NCI-H526 treated with DMSO at 0.1 percent for 48 hours (cell line): ENCODE measurements around the gene SEMA3F.

Experiments used
- DNase-seq: peaks from one replicate; lab custom pipeline; 2025; lab: John Stamatoyannopoulos, UW

SEMA3F gene

DNA sequence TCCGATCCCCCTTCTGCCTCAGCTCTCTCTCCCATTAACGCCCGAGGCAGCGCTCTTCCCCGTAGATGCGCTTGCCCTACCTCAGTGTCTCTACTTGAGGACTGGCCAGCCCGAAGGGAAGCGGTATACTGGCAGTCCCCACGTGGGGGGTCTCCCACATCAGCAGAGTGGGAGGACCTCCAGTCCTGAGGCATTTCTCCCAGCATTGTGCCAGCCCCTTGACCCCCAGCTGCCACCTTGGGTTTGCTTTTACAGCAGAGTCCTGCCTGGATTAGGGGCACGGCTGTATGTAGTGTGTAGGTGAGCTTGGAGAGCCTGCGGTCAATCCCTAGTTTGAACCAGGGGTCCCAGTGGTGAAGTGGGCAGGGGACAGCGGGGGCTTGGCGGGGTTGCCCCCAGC, 767 bp downstream of the SEMA3F start:
- no peak for DNase-seq

DNA sequence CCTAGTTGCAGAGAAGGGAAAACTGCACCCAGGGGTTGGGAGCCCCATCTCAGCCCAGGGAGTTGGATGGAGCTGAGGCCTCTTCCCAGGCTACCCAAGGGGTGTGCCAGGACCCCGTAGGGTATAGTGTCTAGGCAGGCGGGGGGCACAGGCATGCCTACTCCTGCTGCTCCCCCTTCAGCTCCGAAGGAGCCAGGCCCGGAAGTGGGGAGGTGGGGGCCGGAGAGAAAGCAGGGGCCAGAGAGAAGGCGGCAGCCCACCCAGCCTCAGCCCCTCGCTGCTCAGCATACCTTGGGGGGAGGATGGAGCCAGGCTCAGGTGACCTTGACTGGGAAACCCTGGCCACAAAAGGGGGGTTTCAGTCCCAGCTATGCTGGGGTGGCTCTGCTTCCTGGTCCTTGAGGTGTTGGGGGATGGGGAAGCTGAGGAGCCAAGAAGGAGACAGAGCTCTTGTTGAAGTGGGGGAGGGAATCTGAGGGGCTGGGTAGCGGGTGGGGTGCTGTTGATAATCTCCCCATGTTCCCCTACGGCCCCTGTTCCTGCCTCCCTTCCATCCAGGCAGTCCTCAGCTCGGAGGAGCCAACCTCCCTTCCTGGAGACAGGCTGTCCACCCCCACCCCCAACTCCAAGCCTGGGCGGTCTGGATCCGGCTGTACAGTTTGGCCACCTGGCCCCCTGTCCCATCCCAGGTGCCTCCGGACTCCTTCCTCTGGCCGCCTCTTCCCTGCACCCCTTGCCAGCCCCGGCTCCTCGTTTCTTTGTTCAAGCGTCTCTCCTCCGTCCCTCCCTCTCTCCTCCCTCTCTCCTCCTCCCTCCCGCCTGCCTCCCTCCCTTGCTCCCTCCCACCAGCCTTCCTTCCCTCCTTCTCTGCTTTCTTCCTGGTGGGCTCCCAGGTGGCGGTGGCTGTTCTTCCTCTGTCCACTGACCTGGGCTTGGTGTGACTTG, 1.7 kb downstream of the SEMA3F start:
- no peak for DNase-seq

DNA sequence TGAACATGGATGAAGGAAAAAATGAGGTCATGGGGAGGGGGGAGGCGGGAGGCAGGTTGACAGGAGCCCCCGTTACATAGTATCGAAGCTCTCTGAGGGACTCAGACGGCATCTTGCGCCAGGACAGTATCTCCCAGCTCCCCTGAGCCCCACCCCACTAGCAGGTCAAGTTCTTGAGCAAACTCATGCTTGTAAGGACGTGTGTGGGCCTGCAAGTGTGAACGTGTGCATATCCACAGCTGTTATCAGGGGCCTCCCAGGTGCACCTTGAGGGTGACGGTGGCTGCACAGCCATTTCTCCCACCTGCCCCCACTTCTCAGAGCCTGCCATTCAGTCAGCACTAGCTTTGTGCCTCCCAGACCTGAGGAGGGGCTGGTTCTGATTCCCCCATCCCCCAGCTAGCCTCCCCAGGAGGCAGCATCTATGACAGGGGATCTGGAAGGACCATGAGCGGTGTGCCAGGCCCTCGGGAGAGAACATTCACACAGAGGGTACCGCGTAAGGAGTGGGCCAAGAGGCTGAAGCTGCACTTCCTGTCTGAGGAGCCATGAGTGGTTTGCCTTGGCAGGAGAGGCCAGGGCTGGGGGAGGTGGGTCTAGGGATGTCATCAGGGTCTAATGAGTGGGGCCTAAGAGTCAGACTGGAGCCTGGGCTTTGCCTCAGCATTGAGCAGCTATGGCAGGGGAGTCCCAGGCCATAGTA, 2.9 kb downstream of the SEMA3F start:
- DNase-seq = no peak

DNA sequence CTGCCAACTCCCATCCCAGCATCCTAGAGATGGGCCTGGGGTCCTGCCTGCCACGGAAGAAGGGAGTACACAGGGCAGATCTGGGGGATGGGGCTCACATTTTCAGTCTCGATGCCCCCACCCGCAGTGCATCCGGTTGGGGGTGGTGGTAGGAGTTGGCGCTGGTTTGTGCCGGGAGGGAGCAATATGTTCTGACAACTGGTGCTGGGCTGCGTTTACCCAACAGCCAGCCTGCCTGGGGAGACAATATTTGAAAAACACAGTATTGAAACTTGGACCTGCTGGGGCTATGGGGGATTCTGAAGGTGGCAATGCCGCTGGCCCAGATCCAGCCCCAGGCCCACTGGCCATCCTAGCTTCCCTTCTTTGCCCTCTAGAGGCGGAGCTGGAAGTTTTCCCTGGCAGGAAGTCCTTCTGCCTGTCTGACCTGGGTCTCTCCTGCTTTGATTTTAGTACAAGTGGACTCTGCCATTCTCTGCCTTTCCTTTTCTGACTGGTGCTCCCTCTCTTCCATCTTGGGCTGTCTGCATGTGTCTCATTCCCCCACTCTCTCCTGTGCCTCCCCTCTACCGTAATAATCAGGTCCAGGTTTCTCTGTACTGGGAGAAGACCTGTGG, 3.5 kb downstream of the SEMA3F start:
- DNase-seq = no peak

DNA sequence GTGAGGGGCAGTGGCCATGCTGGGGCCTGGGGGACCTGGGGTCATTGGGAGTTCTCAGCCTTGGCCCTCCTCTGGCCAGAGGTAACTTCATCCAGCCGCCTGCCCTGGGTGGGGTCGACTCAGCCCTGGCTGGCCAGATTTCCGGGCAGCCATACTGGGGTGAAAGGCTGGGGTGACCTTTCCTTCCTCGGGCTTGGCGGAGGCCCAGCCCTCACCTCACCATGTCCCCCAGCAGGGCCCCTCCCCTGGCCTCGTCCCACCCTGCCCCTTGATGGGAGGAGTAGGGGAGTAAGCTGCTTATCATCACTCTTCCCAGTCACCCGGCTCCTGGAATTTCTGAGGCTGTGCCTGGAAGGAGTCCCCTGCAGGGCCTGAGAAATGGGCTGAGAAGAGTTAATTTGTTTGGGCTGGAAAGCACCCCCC, 5.4 kb downstream of the SEMA3F start:
- DNase-seq = no peak

DNA sequence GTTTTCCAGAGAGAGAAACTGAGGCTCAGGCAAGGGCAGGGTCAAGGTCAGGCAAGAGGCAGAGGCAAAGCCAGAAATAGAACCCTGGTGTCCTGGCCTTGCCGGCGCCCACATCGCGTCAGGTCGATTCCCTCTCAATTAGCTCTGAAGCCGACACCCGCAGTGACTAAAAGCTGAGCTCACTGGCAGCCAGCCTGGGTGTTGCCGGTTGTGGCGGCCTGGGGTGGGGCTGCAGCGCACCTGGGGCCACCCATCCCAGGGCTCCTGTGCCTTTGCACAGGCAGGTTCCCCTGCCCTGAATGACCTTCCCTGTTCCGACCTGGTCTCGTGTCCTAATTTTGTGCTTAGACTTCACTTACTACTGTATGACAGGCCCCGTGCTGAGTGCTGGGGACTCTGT, 6.2 kb downstream of the SEMA3F start:
- no peak for DNase-seq

DNA sequence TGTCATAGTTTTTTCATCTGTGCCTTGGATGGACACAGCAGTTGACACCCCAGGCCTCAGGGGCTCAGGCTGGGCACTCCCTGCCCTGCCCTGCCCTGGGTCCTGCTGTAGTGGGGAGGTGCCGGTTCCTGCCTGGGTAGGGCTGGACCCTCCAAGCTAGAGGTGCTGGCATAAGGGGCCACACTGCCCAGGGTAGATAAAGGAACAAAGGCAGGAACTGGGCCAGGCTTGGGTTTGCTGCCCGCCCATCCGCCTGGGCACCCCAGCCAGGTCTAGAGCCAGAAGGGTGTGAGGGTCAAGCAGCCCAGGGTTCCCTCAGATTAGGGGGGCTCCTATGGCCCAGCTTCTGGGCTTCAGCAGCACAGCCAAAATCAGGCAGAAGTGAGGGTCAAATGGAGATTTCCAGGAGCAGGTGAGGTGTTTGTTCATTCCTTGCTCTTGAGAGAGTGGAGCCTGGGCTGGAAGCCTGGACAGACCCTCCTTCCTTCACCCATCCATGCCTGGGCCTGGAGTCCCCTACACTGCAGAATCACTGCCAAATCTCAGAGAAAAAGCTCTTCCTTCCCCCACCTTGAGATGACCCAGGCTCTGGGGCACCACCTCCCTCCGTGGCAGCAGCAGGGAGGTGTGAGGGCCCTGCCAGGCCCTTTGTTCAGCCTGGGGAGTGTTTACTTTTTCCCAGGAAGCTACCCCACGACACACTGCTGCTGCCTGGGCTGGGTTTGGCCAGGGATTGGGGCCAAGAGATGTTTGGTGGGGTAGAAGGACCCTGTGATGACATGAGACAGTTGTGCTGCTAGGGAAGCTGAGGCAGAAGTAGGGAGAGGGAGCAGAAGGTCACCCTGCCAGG, 7.1 kb downstream of the SEMA3F start:
- DNase-seq = no peak

DNA sequence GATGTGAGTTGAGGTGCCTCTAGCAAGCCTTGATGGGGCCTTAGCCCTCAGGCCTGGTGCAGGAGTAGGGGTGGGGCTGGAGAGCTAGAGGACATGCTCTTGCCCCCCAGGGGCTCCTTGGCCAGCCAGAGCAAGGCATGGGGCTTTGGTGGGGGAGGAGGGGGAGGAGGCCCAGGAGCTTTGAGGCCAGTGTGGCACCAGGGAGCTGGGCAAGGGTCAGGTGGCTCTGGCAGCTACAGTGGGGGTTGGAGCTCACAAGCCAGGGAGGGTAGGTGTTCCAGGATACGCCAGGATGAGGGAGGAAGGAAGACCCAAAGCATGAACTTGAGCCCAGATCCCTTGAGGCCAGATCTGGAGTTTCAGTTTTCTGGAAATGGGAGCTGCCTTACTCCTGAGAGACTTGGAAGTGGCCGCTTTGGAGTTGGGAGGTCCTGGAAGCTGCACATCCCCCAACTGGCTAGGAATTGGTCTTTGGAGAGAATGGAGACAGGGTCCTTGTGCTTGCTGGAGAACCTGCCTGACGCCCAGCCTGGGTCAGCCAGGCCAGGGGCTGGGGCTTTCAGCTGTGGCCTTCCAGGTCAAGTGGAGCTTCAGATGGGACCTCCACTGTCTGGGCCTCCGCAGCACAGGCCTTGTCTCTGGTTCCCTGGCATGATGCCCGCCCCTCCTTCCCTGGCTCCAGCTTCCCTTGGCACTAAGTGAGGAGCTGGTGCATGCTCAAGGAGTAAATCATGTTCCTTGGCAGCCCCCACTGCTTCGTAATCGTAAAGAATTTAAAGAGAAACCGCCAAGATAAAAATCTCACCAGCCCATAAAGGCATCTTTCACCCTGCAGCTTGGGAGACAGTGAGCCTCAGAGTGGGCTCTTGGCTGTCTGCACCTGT, 8.7 kb downstream of the SEMA3F start:
- DNase-seq = no peak

DNA sequence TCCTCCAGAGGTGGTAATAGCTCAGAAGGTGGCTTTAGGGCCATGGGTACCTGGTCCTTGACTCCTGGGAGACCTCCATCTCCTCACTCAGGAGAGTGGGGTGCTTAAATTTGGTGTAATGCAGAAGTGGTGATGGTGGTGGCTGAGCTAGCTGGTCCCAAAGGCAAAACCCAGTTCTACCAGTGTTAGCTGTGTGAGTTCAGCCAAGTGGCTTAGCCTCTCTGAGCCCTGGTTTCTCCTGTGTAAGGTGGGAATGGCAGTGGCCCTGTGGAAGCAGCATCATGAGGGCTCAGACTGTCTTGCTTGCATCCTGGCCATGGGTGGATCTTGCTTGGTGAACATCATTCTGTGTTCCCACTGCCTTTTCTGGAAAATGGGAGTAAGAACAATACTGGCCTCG, 9.4 kb downstream of the SEMA3F start:
- no peak for DNase-seq

DNA sequence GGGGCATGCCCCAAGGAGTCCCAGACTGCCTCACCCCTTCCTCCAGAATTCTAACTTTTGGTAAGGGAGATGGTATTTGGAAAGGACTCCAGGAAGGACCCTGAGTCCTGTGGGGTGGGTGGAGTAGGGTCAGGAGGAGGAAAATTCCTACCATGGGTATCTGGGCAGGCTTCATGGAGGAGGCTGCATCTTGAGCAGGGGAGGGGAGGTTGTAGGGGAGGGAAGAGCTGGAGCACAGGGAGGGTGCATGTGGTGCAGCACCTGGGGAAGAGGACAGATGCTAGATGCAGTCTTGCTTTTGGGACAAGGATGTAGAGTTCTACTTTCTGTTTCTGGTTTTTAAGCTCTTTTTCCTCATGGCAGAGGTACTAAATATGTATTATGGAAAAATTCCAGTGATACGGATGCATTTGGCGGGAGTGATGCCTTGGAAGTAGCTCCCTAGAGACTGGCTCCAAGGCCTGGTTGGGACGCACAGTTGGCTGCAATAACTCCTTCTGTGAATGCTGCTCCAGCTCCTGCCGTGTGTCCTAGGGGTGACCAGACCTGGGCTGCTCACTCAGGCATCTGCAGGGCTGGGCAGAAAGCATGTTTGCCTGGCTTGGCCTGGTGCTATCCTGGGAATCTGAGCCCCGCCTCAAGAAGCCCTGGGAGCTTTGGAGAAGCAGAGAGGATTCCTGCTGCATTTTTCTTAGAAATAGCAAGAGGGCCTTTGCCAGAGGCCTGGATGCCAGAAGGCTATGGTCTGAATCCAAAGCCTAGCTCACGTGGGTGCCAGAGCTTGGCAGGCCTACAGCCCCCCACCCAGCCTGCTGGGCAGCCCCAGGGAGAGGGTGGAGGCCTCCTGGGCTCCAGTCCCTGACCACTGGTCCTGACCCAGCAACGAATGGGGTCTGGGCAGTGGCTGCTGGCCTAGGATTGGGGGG, 10.1 kb downstream of the SEMA3F start:
- no peak for DNase-seq

DNA sequence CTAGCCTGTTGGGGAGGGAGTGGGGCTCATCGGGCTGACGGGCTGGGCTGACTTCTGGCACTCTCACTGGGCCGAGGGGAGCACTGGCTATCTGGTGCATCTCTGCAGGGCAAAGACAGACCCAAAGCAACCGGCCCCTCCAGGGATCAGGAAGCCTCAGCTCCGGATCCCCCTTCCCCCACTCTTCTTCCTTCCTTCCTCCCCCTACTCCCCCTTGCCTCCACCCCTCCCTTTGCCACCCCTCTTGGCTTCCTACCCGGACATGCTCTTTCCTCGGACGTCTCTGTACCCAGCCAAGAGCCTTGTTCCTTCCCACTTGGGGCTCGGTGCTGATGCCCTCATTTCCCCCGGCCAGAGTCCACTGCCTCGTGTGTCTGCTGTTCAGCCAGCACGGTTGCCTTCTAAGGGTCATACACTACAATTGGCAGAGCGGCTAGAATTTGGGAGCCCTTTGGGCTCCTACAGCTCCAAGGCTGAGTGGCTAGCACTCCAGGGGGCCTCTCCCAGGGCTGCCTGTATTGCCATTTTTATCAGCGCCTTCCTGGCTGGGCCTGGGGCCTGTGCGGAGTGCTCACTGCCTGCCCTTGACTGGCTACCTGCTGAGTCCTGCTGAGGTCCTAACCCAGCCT, 10.9 kb downstream of the SEMA3F start:
- no peak for DNase-seq

DNA sequence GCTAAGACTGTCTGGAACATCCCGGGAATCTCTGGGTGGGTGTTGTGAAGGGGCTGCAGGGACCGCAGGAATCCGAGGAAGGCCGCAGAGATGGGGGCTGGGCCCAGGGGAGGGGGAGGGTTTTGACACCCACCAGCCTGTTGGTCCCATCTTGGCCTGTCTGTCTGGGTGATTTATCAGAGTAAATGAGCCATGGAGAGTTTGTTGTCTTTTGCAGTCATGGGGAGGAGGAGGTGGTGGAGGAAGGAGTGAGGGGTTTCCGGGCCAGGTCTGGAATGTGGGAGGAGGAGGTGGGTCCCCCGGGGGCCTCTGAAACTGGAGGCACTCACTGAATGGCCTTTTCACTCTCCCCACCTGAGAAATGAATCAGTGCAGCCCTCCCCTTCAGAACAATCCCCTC, 11.5 kb downstream of the SEMA3F start:
- no peak for DNase-seq

DNA sequence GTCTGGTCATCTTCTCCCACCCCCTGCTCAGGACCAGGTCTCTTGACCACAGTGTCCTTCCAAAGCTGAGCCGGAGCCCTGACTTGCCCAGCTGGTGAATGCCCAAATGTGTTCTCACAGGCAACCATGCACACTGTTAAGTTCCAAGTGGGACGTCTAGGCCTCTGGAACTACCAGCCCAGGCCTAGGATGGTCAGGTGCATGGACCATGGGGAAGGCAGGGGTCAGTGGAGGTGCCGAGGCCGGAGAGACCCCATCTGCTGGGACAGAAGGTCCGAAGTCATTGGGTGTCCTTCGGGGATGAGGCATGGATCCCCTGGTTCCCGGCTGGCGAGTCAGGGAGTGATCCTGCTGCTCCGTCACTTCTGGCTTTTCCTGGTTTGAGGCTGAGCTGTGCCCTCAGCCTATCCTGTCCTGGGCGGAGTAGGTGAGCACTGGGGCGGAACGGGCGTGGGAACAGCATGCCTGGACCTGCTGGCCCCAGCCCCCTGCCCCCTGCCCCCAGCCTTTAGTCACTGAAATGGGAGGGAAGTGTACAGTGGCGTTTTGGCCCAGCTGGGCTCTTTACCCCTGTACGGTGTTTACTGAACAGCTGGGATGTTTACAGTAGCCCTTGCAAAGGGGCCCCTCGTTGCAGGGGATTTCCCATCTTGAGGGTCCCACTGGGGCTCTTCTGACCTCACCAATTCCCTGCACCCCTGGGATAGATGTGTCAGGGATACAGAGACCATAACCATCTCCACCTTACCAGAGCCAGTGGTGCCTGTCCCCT, 12.1 kb downstream of the SEMA3F start:
- no peak for DNase-seq

DNA sequence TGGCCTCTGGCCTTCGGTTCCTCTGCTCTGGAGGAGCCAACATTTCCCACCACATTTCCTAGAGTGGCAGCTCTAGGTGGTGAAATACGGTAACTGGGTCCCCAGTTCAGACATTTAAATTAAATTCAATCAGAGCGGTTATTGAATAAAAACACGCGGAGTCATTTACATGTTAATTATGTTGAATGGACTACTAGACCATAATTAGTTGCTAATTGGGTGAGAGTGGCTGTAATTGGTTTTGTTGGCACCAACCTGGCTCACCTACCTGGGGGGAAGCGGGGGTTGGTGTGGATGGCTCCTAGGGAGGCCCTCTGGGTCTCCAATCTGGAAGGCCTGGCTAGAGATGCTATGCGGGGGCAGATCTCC, 12.7 kb downstream of the SEMA3F start:
- no peak for DNase-seq

DNA sequence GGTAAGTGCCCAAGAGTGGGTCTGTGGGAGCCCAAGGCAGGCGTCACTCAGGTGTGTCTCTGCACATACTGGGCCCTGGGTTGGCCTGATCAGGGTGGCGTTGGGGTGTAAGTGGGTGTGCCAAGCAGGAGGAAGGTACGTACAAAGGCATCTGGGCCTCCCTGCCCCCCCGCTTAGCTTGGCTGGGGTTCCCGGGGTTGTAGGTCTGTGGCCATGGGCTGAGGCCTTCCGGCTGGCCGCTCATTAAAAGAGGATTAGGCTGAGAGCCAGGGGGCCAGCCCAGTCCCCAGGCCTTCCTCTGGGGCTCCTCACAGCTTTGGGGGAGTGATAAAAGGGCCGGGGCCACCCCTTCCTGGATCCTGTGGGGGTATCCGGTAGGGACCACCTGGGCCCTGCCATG, 13.3 kb downstream of the SEMA3F start:
- DNase-seq = no peak

DNA sequence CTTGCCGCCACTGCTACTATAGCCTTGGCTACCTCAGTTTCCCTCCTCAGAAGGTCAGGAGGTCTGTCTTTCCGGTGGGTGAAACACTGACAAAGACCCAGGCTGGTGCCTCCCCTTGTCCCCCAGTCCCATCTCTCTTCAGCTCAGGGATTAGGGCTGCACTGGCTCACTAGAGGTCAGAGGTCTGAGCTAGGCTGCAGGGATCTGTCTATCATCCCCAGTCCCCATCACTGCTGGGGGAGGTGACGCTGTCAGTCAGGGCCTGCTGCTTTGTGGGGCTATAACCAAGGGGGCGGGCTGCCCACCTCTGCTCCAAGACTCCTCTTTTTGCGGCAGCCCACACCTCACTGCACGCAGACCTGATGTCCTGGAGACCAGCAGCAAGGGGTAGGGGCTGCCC, 13.7 kb downstream of the SEMA3F start:
- DNase-seq = no peak

DNA sequence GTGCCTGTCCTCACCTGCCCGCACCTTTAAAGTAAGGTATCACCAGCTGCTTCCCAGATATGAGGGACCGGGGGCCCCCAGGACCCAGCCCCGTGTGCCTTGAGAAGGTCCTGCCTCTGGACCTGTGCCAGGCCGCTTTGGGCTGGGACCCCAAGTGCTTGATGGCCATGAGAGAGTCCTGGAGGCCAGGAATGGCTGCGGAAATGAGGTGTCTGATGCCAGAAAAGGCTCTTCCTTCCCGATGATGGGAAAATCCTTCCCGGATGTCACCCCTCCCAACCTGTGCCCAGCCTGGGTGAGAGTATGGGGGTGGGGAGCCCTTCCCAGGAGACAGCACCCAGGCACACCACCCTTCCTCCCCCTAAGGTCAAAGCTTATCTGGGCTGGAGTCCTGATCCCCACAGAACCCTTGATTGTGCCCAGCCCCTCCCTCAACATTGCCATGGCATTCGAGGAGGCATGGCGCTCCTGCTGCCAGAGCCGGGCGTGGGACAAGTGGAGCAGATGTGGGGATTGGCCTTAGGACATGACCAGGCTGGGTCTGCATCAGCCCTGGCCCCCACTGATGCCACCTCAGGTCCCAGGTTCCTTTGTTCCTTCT, 14.2 kb downstream of the SEMA3F start:
- no peak for DNase-seq

DNA sequence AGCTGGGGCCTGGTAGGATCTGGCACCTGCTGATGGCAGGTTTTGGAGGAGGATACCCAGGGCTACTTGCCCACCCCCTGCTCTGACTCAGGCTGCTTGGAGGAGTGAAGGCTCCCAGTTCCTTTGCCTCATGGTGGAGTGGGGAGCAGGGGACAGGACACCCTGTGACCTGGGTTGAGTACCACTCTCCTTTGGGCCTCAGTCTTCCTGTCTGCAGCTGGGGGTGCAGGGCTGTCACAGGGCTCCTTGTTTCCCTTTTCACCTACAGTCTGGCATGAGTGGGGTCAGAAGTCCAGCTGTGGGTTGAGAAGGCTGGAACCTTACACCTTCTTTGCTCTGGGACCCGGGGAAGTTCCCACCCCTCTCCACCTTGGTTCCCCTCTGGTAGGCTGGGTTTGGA, 14.7 kb downstream of the SEMA3F start:
- DNase-seq = no peak
